Measurements from ENCODE around the gene CNOT2.

DNA sequence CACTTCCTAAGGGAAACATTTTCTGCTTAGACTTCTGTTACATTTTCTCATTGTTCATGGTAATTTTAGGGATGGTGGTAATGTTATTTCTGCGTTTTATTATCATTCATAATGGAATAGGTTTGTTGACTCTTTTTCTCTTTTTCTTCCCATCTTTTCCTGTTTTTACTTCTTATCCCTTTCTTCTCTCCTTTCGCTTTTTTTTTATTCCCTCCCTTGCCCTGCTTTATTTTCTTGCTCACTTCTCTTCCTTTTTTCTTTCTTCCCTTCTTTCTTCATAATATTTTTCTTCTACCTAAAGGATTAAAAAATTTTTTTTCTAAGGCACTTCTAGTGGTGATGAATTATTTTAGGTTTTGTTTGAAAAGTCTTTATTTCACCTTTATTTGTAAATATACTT, 45.6 kb downstream of the CNOT2 start:
- TF ChIP-seq, protein P1, sequence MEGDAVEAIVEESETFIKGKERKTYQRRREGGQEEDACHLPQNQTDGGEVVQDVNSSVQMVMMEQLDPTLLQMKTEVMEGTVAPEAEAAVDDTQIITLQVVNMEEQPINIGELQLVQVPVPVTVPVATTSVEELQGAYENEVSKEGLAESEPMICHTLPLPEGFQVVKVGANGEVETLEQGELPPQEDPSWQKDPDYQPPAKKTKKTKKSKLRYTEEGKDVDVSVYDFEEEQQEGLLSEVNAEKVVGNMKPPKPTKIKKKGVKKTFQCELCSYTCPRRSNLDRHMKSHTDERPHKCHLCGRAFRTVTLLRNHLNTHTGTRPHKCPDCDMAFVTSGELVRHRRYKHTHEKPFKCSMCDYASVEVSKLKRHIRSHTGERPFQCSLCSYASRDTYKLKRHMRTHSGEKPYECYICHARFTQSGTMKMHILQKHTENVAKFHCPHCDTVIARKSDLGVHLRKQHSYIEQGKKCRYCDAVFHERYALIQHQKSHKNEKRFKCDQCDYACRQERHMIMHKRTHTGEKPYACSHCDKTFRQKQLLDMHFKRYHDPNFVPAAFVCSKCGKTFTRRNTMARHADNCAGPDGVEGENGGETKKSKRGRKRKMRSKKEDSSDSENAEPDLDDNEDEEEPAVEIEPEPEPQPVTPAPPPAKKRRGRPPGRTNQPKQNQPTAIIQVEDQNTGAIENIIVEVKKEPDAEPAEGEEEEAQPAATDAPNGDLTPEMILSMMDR (IDR thresholded peaks at IDR 0.05), result no peak
- TF ChIP-seq POLR2A (IDR thresholded peaks at IDR 0.05), result no peak
